ENCODE measurements around the gene KCTD18.
A peak's percentile ranks its signal among the peaks of the same experiment; 100 is the strongest.

KCTD18 gene

DNA sequence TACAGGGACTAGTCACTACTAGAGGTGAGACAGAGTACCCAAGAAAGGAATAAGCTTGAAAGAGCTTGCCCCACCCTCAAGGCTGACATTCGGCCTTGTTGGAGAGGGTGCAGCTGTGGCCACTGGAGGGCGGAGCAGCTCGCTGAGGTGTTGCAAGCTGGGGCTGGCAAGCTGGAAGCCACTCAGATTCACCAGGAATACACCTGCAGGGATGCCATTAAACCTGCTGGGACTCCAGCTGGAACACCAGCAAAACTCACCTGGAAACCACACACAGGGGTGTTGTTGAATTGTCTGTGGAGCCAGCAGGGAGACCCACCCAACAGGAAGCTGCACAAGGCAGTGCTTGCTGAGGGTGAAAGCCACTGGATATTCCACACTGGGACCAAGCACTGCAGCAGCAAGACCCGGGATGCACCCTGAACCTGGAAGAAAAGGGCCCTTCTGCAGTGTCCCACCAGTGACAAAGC lies 26.1 kb downstream of the KCTD18 start:
- peak; percentile 63 for DNase-seq

DNA sequence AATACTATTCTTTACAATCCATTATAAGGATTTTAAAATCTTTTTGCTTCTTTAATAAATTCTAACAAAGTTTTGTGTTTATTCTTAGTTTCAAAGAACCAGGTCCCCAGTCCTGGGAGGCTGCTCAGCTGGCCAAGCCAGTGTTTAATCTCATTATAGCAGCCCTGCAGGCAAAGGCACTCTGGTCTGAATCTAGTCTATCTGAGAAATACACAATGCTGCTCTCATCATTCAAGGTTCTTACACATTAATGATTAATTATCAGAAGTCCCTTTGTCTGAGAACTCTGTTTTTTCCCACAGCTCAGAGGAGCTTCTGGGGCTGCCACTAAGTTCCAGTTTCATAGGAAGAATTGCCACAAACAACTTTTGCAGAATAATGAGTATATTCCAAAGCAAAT lies 27.7 kb downstream of the KCTD18 start:
- no peak for DNase-seq

- no peak for DNase-seq
Measured at GRCh38 chr2:200479692-200480265, 30.1 kb downstream of the KCTD18 start.

DNA sequence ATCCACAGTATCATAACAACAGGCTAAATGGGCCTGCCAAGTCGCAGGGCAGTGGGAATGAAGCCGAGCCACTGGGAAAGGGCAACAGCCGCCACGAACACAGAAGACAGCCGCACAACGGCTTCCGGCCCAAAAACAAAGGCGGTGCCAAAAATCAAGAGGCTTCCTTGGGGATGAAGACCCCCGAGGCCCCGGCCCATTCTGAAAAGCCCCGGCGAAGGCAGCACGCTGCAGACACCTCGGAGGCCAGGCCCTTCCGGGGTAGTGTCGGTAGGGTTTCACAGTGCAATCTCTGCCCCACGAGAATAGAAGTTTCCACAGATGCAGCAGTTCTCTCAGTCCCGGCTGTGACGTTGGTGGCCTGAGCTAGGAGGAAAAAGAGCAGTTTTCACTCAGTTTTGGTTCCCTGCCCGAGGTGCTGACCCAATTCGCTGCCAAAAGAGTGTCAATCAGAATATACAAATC lies 32.2 kb downstream of the KCTD18 start:
- DNase-seq: no peak

DNA sequence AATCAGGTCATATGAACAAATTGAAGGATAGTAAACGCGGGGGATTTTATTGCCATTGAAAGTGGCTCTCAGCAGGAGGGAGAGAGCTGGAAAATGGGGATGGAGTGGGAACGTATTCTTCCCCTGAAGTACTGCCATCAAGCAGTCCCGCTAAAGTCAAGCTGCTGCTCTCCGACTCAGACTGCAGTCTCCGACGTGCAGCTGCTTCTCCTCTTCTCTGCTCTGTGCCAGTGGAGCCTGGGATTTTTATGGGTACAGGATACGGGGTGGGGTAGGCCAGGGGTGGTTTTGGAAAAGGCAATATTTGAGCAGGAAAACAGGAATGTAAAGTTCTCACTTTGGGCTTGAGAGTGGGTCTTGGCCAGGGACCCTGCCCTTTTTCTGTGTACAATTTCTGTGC lies 33.0 kb downstream of the KCTD18 start:
- DNase-seq: peak; percentile 58

DNA sequence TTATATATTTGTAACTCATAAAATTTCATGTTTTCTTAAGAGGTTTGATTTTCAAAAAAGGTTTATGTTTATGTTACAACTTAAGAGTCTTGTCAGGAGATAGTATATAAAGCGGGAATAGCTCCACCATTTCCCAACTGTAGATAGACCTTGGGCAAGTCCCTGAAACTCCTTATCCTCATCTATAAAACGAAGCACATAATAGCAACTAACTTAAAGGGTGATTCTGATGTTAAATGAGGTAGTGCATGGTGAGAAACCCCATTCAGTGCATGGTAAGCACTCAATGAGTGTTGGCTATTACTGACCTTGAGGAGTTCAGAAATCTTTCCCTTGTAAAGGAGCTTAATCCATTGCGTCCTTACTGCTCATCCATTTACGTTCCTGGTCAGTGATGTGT lies 34.1 kb downstream of the KCTD18 start:
- DNase-seq: no peak

GRCh38 chr2:200472853-200473464 lies 36.9 kb downstream of the KCTD18 start:
- no peak for DNase-seq

DNA sequence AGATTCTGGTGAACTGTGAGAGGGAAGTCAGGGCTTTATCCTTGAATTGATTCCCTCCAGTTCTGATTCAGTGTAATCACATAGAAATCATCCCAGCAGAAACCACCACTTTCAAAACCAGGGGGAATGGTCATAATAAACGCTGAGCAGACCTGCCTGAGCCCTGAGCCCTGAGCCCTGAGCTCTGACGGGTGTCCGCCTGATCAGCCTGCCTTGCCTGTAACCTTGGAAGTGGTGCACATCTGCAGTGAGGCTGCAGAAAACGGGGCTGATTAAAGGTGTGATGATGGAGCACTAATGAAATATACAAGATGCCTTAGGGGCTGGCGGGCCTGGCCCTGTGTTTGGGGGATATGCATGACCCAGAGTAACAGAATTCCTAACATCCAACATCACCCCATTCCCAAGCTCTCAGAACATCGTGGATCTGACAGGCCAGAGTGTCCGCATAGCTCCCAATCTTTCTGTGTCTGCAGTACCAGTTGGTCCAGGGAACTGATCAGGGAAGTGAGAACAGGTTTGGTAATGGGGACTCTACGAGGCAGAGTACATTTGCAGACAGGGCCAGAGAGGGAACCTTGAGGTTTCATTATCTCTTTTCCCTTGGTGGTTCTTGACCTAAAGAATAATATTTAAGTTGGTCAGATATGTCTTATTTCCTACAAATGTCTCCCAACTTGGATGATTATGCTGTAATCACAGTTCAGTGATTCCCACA lies 37.8 kb downstream of the KCTD18 start:
- no peak for DNase-seq

DNA sequence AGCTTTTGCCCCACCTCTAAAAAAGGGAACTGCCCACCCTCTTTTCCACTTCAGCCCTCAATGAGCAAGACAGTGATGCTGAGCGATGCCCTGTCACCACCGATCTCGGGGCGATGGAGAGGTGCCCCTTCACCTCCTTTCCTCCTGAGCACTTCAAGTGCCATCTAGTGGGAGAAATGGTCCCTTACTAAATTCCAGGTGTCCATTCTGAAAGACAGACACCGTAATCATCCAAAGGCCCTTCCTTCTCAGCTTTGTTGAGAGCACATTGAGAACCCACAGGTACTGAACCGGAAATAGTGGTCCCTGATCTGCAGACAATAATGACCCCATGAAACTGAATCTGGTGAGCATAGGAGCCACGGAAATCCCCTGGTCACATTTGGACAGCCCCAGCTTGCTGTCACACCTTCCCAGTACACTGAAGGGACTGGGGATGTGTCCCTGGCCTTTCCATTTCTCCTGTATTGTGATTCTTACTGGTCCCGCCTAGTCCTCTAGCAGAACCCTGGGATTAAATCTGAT lies 38.5 kb downstream of the KCTD18 start:
- peak; percentile 27 for DNase-seq

GRCh38 chr2:200470230-200470629 lies 39.6 kb downstream of the KCTD18 start:
- no peak for DNase-seq

GRCh38 chr2:200469708-200470211 lies 40.1 kb downstream of the KCTD18 start:
- no peak for DNase-seq

GRCh38 chr2:200467806-200468681 lies 41.8 kb downstream of the KCTD18 start:
- DNase-seq: no peak

GRCh38 chr2:200466425-200467418 lies 43.1 kb downstream of the KCTD18 start:
- DNase-seq: no peak

GRCh38 chr2:200463452-200463851 lies 46.4 kb downstream of the KCTD18 start:
- no peak for DNase-seq

- no peak for DNase-seq
Measured at GRCh38 chr2:200461846-200462710, 47.8 kb downstream of the KCTD18 start.

GRCh38 chr2:200459101-200459500 lies 50.8 kb downstream of the KCTD18 start:
- DNase-seq: no peak

DNA sequence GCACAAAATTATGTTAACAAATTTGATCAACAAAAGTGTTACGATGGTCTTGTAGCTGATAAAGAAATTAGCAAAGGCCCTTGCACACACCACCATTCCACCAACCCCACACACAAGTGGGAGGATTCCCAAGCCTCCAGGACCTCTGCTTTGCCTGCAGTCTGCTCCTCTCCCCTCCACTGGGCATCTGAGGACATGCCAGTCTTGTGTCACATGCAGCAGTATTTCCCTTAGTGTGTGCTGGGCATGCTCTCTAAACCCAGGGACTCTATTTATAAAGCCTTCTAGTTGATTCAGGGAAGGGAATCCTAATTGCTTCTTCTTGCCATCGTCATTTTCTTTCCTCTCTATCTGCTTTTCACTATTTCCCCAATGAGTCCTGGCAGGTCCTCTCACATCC lies 53.3 kb downstream of the KCTD18 start:
- no peak for DNase-seq

- DNase-seq: no peak
Measured at GRCh38 chr2:200455958-200456421, 53.9 kb downstream of the KCTD18 start.

GRCh38 chr2:200454927-200455801 lies 54.7 kb downstream of the KCTD18 start:
- no peak for DNase-seq
